Measurements from ENCODE around the gene SCAMP2. TPM values are rescaled to one million over a fixed set of nuclear protein-coding genes. Genes with fewer than 3 reads are reported as not detected.
A peak's percentile ranks its signal among the peaks of the same experiment; 100 is the strongest.

The SCAMP2 gene
- total RNA-seq, 1 donor from 2014 or later = 93.4 TPM

- Histone ChIP-seq H3K27me3 (ENCODE audit: control insufficient read depth, insufficient read depth, low read length) (no peaks in the 10 kb centered on the region), H3K4me3 (ENCODE audit: low read depth, low read length) (no peak overlapping the region), H3K36me3 (ENCODE audit: control insufficient read depth, insufficient read depth, low read length) (no peaks in the 10 kb centered on the region)
- DNase-seq (ENCODE audit: low read depth) = no peak
- no peak for TF ChIP-seq CTCF (IDR thresholded peaks at IDR 0.05; ENCODE audit: insufficient read depth, low read length, poor library complexity, severe bottlenecking)
Measured at GRCh38 chr15:74845208-74845568, 28.0 kb downstream of the SCAMP2 start.

- Histone ChIP-seq H3K4me3 (ENCODE audit: low read depth, low read length) (no peak overlapping the region), H3K27me3 (ENCODE audit: control insufficient read depth, insufficient read depth, low read length) (no peaks in the 10 kb centered on the region), H3K36me3 (ENCODE audit: control insufficient read depth, insufficient read depth, low read length) (no peaks in the 10 kb centered on the region)
- TF ChIP-seq CTCF (IDR thresholded peaks at IDR 0.05; ENCODE audit: insufficient read depth, low read length, poor library complexity, severe bottlenecking) = no peak
- DNase-seq (ENCODE audit: low read depth) = no peak
Measured at GRCh38 chr15:74844319-74845207, 28.6 kb downstream of the SCAMP2 start.

- H3K27me3 ChIP-seq (ENCODE audit: control insufficient read depth, insufficient read depth, low read length) = no peaks in the 10 kb centered on the region
- no peak for TF ChIP-seq CTCF (IDR thresholded peaks at IDR 0.05; ENCODE audit: insufficient read depth, low read length, poor library complexity, severe bottlenecking)
- DNase-seq (ENCODE audit: low read depth) = no peak
- no peak overlapping the region for H3K4me3 ChIP-seq (ENCODE audit: low read depth, low read length)
- H3K36me3 ChIP-seq (ENCODE audit: control insufficient read depth, insufficient read depth, low read length) = no peaks in the 10 kb centered on the region
Measured at GRCh38 chr15:74843891-74844299, 29.3 kb downstream of the SCAMP2 start.

- DNase-seq (ENCODE audit: low read depth) = no peak
- H3K36me3 ChIP-seq (ENCODE audit: control insufficient read depth, insufficient read depth, low read length) = no peaks in the 10 kb centered on the region
- H3K4me3 ChIP-seq (ENCODE audit: low read depth, low read length) = peak overlapping the region; percentile 33
- peak; percentile 0 for TF ChIP-seq CTCF (IDR thresholded peaks at IDR 0.05; ENCODE audit: insufficient read depth, low read length, poor library complexity, severe bottlenecking)
- no peaks in the 10 kb centered on the region for H3K27me3 ChIP-seq (ENCODE audit: control insufficient read depth, insufficient read depth, low read length)
Measured at GRCh38 chr15:74843445-74843828, 29.7 kb downstream of the SCAMP2 start.

GRCh38 chr15:74842581-74843444 lies 30.4 kb downstream of the SCAMP2 start, which contains the start of gene ULK3:
Gene ULK3 (minus strand): TSS chr15:74843156. CDS start chr15:74843105, 51 bp downstream.
- DNase-seq (ENCODE audit: low read depth) = no peak
- TF ChIP-seq CTCF (IDR thresholded peaks at IDR 0.05; ENCODE audit: insufficient read depth, low read length, poor library complexity, severe bottlenecking) = peak; percentile 23
- peak within 1 kb of the TSS; percentile 63 for H3K4me3 ChIP-seq (ENCODE audit: low read depth, low read length)
- H3K27me3 ChIP-seq (ENCODE audit: control insufficient read depth, insufficient read depth, low read length) = no peaks in the 10 kb centered on the region
- H3K36me3 ChIP-seq (ENCODE audit: control insufficient read depth, insufficient read depth, low read length) = no peaks in the 10 kb centered on the region

Data from kidney epithelial cell (primary cell).